Fibroblast of pulmonary artery (primary cell): ENCODE results near the gene FBXO17.

Experiments
- DNase-seq: peaks from one replicate; pipeline ENCODE4 v3.0.0-alpha.2; 2010; ENCODE audit warnings: low read depth
- H3K4me3 ChIP-seq: replicated peaks from 2 replicates; pipeline ENCODE4 v1.5.1; 2011; ENCODE audit warnings: low read depth, mild to moderate bottlenecking, control low read depth, low read length, moderate library complexity
- TF ChIP-seq, protein P1 (sequence below): IDR thresholded peaks from 2 replicates; pipeline ENCODE4 v1.5.1; 2011; ENCODE audit warnings: mild to moderate bottlenecking, control low read depth, low read length, inconsistent platforms; ENCODE audit errors: missing control alignments

FBXO17 gene

DNA sequence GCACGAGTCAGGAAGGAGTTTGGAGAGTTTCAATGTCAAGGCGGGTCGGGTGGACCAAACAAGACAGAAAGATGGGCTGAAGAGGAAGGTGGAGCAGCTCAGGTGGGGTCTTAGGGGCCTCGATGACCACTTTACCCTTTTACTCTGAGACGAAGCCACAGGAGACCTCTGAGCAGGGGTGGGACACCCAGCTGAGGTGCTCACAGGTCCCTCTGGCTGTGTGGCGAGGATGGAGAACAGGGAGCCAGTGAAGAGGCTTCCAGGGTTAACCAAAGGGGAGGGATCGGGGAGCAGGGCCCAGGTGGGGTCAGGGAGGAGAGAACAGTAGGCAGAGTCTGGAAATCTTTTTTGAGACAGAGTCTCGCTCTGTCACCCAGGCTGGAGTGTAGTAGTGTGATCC lies 61.6 kb downstream of the FBXO17 start:
- TF ChIP-seq, protein P1, sequence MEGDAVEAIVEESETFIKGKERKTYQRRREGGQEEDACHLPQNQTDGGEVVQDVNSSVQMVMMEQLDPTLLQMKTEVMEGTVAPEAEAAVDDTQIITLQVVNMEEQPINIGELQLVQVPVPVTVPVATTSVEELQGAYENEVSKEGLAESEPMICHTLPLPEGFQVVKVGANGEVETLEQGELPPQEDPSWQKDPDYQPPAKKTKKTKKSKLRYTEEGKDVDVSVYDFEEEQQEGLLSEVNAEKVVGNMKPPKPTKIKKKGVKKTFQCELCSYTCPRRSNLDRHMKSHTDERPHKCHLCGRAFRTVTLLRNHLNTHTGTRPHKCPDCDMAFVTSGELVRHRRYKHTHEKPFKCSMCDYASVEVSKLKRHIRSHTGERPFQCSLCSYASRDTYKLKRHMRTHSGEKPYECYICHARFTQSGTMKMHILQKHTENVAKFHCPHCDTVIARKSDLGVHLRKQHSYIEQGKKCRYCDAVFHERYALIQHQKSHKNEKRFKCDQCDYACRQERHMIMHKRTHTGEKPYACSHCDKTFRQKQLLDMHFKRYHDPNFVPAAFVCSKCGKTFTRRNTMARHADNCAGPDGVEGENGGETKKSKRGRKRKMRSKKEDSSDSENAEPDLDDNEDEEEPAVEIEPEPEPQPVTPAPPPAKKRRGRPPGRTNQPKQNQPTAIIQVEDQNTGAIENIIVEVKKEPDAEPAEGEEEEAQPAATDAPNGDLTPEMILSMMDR: no peak
- no peak overlapping the region for H3K4me3 ChIP-seq
- no peak for DNase-seq

DNA sequence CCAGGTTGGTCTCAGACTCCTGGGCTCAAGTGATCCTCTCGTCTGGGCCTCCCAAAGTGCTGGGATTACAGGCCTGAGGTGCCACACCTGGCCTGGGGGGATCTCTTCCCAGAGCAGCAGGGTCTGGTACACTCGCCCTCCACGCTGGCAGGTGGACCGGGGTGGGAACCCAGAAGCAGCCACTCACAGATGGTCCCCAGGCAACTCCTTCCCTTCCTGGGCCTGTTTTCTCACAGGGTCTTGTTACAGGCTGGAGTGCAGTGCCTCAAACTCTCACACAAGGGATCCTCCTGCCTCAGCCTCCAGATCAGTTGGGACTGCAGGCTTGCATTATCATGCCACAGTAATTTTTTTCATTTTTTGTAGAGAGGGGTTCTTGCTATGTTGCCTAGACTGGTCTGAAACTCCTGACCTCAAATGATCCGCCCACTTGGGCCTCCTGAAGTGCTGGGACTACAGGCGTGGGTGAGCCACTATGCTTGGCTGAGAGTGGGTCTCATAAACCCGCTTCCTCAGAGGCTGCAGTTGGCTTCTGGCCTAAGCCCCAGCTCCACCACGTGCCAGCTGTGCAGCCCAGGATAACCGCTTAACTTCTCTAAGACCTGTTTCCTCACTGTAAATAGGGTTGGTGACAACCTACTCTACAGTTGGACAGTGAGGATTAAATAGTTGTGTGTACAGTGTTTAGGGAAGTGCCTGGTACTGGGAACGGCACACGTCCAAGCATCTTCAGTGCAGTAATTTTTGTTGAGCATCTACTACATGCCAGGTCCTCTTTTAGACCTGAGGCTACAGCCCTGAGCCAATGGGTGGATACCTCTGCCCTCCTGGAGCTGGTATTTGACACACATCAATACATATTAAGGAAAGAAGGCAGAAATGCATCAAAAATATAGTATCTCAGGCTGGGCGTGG lies 62.7 kb downstream of the FBXO17 start:
- TF ChIP-seq, protein P1: no peak
- DNase-seq: no peak
- H3K4me3 ChIP-seq: no peak overlapping the region

DNA sequence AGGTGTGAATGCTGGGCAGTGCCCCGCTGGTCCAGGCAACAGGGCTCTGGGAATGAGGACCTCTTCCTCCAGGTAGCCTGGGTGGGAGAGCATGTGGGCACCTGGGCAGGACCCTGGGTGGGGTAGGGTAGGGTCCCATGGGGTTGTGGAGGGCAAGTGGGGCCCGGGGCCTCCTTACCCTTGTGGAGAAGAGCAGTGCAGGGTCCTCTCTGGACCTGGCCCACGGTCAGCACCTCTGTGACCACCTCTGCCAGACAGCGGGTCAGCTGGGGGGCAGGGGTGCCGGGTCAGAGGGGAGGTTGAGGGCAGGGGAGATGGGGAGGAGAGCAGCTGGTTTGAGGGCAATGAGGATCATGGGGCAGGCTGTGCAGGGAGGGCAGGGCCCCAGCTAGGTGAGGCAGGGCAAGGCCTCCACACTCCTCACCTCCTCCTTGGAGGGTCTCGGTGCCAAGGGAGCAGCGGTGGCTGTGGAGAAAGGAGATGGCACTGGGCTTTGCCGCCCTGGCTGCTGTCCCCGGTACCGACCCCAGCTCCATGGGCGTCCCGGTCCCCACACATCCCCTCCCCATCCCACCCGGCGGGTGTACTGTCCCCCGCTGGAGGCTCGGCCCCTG lies 64.0 kb downstream of the FBXO17 start:
- no peak overlapping the region for H3K4me3 ChIP-seq
- DNase-seq: no peak
- TF ChIP-seq, protein P1: no peak

DNA sequence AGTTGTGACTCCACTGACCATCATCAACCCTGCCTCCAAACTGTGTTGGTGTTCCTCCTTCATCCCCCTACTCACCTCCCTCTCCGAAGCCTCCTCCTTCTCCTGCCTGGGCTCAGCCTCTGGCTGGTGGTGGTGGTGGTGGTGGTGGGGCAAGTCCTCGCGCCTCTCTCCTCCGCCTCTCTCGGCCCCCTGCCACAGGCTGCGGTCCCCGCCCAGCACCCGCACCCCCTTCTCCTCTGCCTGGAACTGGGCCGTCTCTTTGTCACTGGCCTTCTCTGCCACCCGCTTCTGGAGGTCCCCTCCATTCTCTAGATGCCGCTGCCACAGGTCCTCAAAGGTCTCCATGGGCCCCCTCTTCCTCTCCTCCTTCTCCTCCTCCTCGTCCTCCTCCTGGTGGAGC lies 65.1 kb downstream of the FBXO17 start:
- no peak overlapping the region for H3K4me3 ChIP-seq
- no peak for DNase-seq
- TF ChIP-seq, protein P1: no peak

DNA sequence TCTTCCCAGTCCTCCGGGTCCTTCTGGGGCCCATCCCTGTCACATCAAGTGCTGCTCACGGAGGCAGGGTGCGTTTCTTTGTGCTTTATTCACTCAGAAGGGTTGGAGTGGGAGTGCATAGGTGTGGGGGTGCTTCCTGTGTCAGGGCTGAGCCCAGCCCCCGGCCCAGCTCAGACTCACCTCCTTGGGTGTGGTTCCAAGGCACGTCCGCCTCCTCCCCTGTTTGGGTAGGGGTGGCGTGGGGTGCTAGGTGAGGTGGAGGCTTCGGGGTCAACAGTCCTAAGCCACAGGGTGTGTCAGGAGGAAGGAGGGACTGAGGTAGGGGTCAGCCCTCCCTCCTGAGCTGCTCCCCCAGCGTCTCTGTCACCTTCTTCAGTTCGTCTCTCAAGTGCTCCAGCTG lies 66.6 kb downstream of the FBXO17 start:
- H3K4me3 ChIP-seq: no peak overlapping the region
- DNase-seq: no peak
- TF ChIP-seq, protein P1: no peak

DNA sequence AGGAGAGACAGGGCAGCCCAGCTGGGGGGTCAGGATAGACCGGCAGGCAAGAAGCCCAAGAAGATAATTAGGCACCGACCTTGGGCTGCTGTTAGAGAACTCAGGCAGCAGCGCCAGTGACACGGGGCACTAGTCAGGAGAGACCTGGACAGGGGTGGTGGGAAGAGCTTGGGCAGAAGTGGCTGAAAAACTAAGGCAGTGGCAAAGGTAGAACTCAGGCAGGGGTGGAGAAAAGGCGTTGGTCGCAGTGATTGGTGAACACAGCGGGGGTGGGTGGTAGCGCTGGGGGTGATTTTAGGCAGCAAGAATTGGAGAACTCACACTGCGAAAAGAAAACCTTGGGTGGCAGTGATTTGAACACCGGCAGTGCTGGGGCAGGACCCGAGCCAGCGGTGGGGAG lies 67.9 kb downstream of the FBXO17 start:
- H3K4me3 ChIP-seq: no peak overlapping the region
- TF ChIP-seq, protein P1: no peak
- no peak for DNase-seq
